ENCODE results near the gene STUM.

The STUM gene

DNA sequence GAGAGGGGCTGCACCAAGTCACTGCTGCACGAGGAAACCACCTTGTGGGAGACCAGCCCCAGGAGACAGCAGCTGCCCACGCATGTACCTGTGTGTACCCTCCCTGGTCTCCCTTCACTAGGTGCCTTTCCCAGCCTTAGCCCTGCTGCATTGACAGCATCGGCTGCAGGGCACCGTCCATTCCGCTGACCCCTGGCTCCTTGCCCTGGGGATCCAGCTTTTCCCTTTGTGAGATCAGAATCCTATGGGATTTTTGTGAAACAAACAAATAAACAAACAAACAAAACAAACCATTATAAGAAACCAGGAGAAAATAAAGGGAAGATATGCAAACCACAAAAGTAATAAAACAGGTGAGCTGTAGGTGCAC lies 2.1 kb downstream of the STUM start:
- H3K27me3 ChIP-seq (ENCODE audit: low read depth, low read length) = peaks cover 36% of the 10 kb centered on the region
- no peaks in the 10 kb centered on the region for H3K9me3 ChIP-seq (ENCODE audit: insufficient read depth, low read length)
- TF ChIP-seq EZH2phosphoT487 (IDR thresholded peaks at IDR 0.05; ENCODE audit: low read depth) (no peak), CTCF (IDR thresholded peaks at IDR 0.05; ENCODE audit: low read depth, low read length) (no peak)
- no peak overlapping the region for H3K27ac ChIP-seq (ENCODE audit: low read length)
- H4K20me1 ChIP-seq (ENCODE audit: insufficient read depth, low read length) = no peaks in the 10 kb centered on the region
- no peak overlapping the region for H3K4me3 ChIP-seq (ENCODE audit: low read length)
- H3K9ac ChIP-seq (ENCODE audit: low read length) = no peak overlapping the region
- H3K4me2 ChIP-seq (ENCODE audit: low read length) = no peak overlapping the region
- no peak overlapping the region for H2AFZ ChIP-seq (ENCODE audit: low read depth, low read length)
- no peaks in the 10 kb centered on the region for H3K36me3 ChIP-seq (replicated peaks; ENCODE audit: low read depth, low read length)
- 0 out of 2 replicates have a peak, but pooled peaks cover under 1% of the 10 kb centered on the region for H3K4me1 ChIP-seq (ENCODE audit: low read length)
- H3K79me2 ChIP-seq (ENCODE audit: low read length) = no peaks in the 10 kb centered on the region

DNA sequence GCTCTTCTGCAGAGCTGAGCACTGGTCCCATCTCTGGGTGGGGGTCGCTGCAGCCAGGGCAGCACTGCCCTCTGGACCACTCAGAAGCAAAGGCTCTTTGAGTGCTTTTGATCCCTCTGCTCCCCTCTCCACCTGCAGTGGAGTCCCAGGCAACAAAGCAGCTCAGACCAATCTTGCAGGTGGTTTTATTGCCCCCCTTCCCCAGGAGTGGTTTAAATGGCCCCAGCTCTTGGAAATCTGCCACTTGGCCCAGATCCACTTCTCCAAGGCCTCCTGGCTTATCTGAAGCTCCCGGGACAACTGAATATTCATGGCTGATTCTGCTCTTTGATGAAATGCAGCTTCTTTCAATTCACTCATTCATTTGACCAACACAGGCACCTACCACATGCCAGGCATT lies 2.7 kb downstream of the STUM start:
- no peak for TF ChIP-seq CTCF (IDR thresholded peaks at IDR 0.05; ENCODE audit: low read depth, low read length)
- TF ChIP-seq EZH2phosphoT487 (IDR thresholded peaks at IDR 0.05; ENCODE audit: low read depth) = no peak
- H4K20me1 ChIP-seq (ENCODE audit: insufficient read depth, low read length) = no peaks in the 10 kb centered on the region
- no peaks in the 10 kb centered on the region for H3K79me2 ChIP-seq (ENCODE audit: low read length)
- no peaks in the 10 kb centered on the region for H3K9me3 ChIP-seq (ENCODE audit: insufficient read depth, low read length)
- H3K27ac ChIP-seq (ENCODE audit: low read length) = no peak overlapping the region
- peaks cover 39% of the 10 kb centered on the region for H3K27me3 ChIP-seq (ENCODE audit: low read depth, low read length)
- H3K9ac ChIP-seq (ENCODE audit: low read length) = no peak overlapping the region
- no peaks in the 10 kb centered on the region for H3K36me3 ChIP-seq (replicated peaks; ENCODE audit: low read depth, low read length)
- H3K4me3 ChIP-seq (ENCODE audit: low read length) = no peak overlapping the region
- H3K4me1 ChIP-seq (ENCODE audit: low read length) = no peaks in the 10 kb centered on the region
- H2AFZ ChIP-seq (ENCODE audit: low read depth, low read length) = no peak overlapping the region
- H3K4me2 ChIP-seq (ENCODE audit: low read length) = no peak overlapping the region

DNA sequence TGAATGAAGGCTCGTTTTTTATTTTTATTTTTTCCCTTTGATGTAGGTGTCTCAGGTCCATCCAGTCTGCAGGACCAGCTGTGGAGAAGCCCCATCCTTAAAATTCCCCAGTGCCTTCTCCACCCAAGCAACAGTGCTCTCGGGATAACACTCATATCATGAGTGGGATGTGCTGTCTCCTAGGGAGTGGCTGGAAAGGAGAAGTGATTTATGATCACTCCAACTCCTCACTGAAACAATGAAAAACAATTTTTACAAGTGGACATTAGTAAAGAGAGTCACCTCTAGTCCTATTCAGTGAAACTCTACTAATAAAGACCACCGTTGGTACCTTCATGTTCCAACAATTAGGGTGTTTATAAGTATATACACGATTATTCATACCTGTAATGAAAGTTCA lies 3.5 kb downstream of the STUM start:
- no peak overlapping the region for H3K9ac ChIP-seq (ENCODE audit: low read length)
- H4K20me1 ChIP-seq (ENCODE audit: insufficient read depth, low read length) = no peaks in the 10 kb centered on the region
- no peak overlapping the region for H3K27ac ChIP-seq (ENCODE audit: low read length)
- H3K79me2 ChIP-seq (ENCODE audit: low read length) = no peaks in the 10 kb centered on the region
- H3K4me2 ChIP-seq (ENCODE audit: low read length) = no peak overlapping the region
- peaks cover 43% of the 10 kb centered on the region for H3K27me3 ChIP-seq (ENCODE audit: low read depth, low read length)
- no peaks in the 10 kb centered on the region for H3K9me3 ChIP-seq (ENCODE audit: insufficient read depth, low read length)
- TF ChIP-seq CTCF (IDR thresholded peaks at IDR 0.05; ENCODE audit: low read depth, low read length) = no peak
- no peak for TF ChIP-seq EZH2phosphoT487 (IDR thresholded peaks at IDR 0.05; ENCODE audit: low read depth)
- no peak overlapping the region for H2AFZ ChIP-seq (ENCODE audit: low read depth, low read length)
- no peaks in the 10 kb centered on the region for H3K4me1 ChIP-seq (ENCODE audit: low read length)
- no peak overlapping the region for H3K4me3 ChIP-seq (ENCODE audit: low read length)
- H3K36me3 ChIP-seq (replicated peaks; ENCODE audit: low read depth, low read length) = no peaks in the 10 kb centered on the region

DNA sequence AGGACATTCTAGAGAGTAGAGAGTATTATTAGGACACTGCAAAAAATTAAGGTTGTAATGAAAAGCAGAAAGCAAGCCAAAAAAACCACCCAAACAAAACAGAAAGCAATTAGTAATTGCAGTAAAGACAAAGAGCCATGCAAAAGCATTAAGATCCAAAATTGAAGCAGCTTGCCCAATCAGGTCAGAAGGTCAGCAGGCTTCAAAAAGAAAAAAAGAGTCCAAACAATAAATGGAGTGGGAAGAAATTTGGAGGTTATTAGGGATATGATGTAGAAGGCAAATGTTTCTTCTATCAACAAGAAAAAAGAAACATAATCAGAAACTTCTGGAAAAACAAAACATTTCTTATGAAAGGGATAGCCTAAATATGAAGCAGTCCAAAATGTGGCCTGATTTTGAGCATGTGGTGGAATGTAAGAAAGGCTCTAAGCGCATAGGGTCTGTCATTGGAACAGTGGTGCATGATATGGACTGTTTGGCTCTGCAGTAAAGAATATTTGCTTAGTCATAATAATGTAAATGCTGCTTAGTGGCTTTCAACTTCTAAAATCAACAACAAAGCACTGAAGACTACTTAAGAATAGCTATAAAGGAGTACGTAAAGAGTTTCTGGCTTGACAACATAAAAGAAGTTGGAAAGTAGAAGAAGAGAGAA lies 4.8 kb downstream of the STUM start:
- H2AFZ ChIP-seq (ENCODE audit: low read depth, low read length) = no peak overlapping the region
- H3K4me3 ChIP-seq (ENCODE audit: low read length) = no peak overlapping the region
- no peak overlapping the region for H3K27ac ChIP-seq (ENCODE audit: low read length)
- H3K4me1 ChIP-seq (ENCODE audit: low read length) = no peaks in the 10 kb centered on the region
- H3K9ac ChIP-seq (ENCODE audit: low read length) = no peak overlapping the region
- no peaks in the 10 kb centered on the region for H3K79me2 ChIP-seq (ENCODE audit: low read length)
- H4K20me1 ChIP-seq (ENCODE audit: insufficient read depth, low read length) = no peaks in the 10 kb centered on the region
- H3K4me2 ChIP-seq (ENCODE audit: low read length) = no peak overlapping the region
- peaks cover 43% of the 10 kb centered on the region for H3K27me3 ChIP-seq (ENCODE audit: low read depth, low read length)
- no peak for TF ChIP-seq CTCF (IDR thresholded peaks at IDR 0.05; ENCODE audit: low read depth, low read length)
- no peak for TF ChIP-seq EZH2phosphoT487 (IDR thresholded peaks at IDR 0.05; ENCODE audit: low read depth)
- no peaks in the 10 kb centered on the region for H3K9me3 ChIP-seq (ENCODE audit: insufficient read depth, low read length)
- H3K36me3 ChIP-seq (replicated peaks; ENCODE audit: low read depth, low read length) = no peaks in the 10 kb centered on the region

All from OCI-LY3 (cell line).